Stimulated activated CD4-positive, alpha-beta T cell treated with anti-CD3 and anti-CD28 coated beads, TNF-alpha, amount 100 ng/mL, for 4 hours (primary cell): Measurements from ENCODE around the gene ROCK2.
A peak's percentile ranks its signal among the peaks of the same experiment; 100 is the strongest.

Experiments
- DNase-seq, 3 experiments: peaks; one replicate each; pipeline ENCODE4 v3.0.0-alpha.2; 2020; ENCODE audit warnings: low read depth in 3 of 3

ROCK2 gene

DNA sequence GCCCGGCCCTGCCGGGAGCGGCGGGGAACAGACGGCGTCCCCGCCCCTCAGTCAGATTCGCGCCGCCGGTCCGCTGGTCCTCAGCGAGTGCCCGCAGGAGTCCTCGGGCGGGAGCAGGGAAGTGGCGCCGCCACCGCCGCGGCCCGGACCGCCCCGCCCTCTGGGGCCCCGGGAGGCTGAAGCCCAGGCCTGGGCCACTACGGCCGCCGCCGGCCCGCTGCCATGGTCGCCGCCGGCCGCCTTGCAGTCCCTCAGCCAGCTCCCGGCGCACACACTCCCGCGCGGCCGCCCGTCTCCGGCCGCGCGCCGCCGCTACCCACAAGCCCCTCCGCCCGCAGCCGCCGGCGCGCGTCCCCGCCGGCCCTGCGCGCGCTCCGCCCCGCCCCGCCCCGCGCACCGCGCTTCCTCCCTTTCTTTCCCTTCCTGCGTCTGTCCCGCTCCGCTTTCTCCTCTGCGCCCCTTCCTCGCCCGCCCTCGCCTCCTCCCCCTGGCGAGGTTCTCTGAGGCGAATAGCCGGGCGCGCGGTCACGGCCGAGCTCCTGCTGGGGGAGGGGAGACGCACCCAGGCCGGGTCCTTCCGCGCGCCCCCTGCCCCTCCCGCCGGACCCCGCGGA lies at the start of gene ROCK2:
ROCK2 (minus strand) TSS at position 295 of the 614 bp plus-strand sequence. CDS start 500 bp downstream, outside the sequence.
- DNase-seq, result peak; percentile 29 to 63 (median 55)

GRCh38 chr2:11393711-11394236 lies 49.3 kb upstream of the ROCK2 start:
- no peak for DNase-seq

GRCh38 chr2:11391942-11392266 lies 47.5 kb upstream of the ROCK2 start:
- DNase-seq, result no peak

DNA sequence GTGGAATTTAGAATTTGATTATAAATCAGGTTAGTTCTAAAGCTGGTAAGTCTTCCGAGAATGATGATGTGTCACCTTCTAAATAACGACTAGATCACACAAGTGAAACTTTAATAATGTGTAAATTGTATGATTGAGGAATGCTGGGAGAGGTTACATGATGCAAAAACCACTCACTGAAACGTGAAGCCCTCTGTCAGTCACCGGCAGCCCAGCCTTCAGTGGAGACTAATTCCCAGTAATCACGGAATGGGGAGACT lies 45.9 kb upstream of the ROCK2 start:
- DNase-seq, result no peak

GRCh38 chr2:11389551-11390398 lies 45.3 kb upstream of the ROCK2 start:
- DNase-seq, result no peak

DNA sequence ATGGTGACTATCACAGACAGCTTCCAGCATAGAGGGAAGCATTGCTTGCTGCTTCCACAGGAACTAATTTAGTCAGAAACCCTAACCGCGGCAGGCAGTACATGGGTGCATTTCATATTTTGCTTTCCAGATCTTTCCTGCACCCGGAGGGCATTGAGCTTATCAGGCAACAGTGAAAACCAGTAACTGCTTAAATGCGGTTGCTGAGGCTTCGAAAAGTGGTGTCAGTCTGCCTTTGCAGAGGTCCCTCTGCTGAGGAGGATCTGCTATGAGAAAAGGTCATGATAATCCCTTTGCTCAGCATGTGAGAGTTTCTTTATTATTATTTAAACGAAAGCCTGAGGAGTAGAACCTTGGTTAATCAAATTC lies 44.6 kb upstream of the ROCK2 start:
- DNase-seq, result no peak

GRCh38 chr2:11388262-11389051 lies 44.0 kb upstream of the ROCK2 start:
- DNase-seq, result no peak

DNA sequence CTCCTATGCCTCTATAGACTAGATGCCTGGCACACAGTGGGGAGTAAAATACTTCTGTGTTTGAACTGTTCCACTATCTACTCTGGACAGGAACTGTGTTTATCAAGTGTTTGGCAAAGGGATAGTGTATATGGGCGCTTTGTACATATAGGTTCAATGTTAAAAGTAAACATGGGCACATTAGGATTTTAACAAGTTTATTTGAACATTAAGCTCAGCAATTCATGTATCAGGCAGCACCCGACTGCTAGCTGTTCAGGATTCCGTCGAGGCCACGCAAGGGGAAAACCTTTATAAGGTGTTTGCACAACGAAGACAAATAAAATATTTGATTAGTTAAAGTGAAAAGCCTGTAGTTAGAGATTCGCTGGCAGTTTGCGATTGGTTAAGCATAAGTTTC lies 43.4 kb upstream of the ROCK2 start:
- DNase-seq, result no peak

DNA sequence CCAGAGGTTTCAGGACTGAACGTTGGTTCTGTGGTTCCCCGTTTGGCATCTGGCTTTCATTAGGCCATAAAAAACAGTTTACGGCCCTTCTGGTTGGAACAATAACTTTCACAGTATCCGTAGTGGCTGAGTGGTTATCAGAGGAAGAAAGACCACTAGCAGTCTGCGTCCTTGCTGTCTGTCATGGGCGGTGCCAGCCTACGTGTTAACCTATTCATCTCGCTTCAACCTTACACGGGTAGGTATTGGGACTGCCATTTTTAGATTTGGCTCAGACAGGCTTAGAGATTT lies 42.6 kb upstream of the ROCK2 start:
- DNase-seq, result no peak

DNA sequence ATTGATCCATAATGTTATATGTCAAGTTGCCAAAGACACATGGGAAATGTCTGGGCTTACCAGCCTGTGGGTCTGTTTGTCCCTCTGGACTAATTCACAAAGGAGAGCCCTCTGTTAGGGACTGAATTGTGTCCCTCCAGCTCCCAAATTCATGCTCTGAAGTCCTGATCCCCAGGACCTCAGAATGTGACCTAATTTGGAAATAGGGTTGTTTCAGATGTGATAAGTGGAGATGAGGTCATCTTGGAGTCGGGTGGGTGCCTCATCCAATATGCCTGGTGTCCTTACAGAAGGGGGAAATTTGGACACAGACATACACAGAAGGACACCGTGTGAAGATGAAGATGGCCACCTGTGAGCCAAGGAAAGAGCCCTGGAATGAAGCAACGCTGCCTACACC lies 41.4 kb upstream of the ROCK2 start:
- DNase-seq, result no peak

- no peak for DNase-seq
Observed at GRCh38 chr2:11385216-11385615, 40.8 kb upstream of the ROCK2 start.

- no peak for DNase-seq
Observed at GRCh38 chr2:11379558-11379957, 35.1 kb upstream of the ROCK2 start.

DNA sequence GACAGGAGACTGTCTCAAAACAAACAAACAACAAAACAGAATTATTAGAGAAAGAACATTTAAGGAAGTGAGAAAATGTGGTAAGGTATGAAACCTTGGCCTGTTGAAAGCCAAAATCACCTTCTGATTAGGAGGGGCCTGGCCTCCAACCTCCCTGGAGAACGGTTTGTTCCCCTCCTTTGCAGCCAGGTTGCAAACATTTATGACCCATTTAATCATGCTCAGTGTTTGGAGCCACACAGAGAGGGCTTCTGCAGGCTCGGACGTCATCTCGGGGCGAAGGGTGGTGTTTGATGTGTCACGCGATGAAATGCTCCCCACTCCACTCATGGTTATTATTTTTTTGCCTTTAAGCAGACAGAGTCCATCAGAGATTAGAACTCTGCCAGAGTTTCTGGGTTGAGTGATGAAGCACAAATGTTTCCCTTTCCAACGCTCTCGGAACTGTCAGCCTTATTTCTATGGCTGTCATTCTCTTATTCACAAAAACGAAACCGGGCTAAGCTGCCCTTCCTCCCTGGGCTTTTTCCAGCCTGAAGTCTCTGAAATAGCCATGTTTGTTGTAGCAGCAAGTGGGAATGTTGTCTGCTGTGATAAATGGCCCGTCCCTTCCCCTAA lies 33.6 kb upstream of the ROCK2 start:
- DNase-seq, result no peak

DNA sequence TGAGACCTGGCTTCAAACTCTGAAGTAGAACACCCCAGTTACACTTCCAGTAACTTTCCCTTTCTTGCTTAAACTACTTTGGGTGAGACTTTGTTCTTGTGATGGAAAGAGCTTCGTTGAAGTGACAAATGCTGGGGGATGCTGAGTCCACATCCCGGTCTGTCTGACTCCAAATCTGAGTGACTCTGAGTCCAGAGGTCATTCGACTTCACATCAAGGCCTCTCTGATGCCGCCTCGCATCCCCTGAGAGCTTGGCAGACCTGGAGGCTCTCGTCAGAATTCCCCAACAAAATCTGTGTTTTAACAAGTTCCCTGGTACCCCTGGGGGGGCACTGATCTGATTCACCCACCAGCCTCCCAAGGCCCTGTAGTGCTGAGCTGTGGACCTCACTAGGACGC lies 31.6 kb upstream of the ROCK2 start:
- DNase-seq, result no peak

DNA sequence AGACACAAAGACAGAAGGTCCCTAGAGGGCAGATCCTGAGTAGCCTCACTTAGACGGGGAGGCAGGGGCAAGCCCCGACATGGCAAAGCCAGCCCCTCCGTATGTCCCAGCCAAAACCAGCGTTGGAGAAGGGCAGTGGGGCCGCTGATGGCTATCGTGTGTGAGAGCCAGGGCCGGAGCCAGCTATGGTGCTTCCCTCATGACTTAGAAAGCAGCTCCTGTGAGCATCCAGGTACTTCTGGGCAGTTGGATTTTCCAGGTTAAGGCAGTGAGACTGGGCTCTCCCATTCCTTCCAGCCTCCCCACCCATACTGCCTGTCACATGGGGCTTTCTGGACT lies 31.2 kb upstream of the ROCK2 start:
- DNase-seq, result no peak

GRCh38 chr2:11375025-11375688 lies 30.7 kb upstream of the ROCK2 start:
- no peak for DNase-seq

- no peak for DNase-seq
Observed at GRCh38 chr2:11373096-11373495, 28.7 kb upstream of the ROCK2 start.

- no peak for DNase-seq
Observed at GRCh38 chr2:11371092-11371937, 26.9 kb upstream of the ROCK2 start.

- DNase-seq, result no peak
Observed at GRCh38 chr2:11370377-11371091, 26.1 kb upstream of the ROCK2 start.

- no peak for DNase-seq
Observed at GRCh38 chr2:11368059-11368572, 23.7 kb upstream of the ROCK2 start.
